Muscle layer of duodenum (tissue), 2 donors: ENCODE measurements around the gene TUBA4B.

Experiments
- H3K27ac ChIP-seq: one replicate; pipeline ENCODE4 v1.7.0; 2013; ENCODE audit warnings: mild to moderate bottlenecking, low read length
- H3K27me3 ChIP-seq: one replicate; pipeline ENCODE4 v1.7.0; 2013; ENCODE audit warnings: low read depth, mild to moderate bottlenecking, control low read depth, low read length
- H3K36me3 ChIP-seq, 2 donors: one replicate each; pipeline ENCODE4 v1.7.0; 2013; ENCODE audit warnings: low read length in 2 of 2, control low read depth in 1 of 2, mild to moderate bottlenecking in 1 of 2; ENCODE audit not compliant: insufficient read depth in 2 of 2, control insufficient read depth in 1 of 2
- H3K4me1 ChIP-seq, 2 donors: one replicate each; pipeline ENCODE4 v1.7.0; 2013; ENCODE audit warnings: low read length in 2 of 2, mild to moderate bottlenecking in 2 of 2, control low read depth in 1 of 2, moderate library complexity in 1 of 2; ENCODE audit not compliant: insufficient read depth in 2 of 2, control insufficient read depth in 1 of 2
- H3K4me3 ChIP-seq, 2 donors: one replicate each; pipeline ENCODE4 v1.7.0; 2013; ENCODE audit warnings: low read length in 2 of 2, low read depth in 1 of 2, mild to moderate bottlenecking in 1 of 2
- H3K9me3 ChIP-seq, 2 donors: one replicate each; pipeline ENCODE4 v1.7.0; 2013; ENCODE audit warnings: low read length in 2 of 2, control low read depth in 1 of 2, mild to moderate bottlenecking in 1 of 2; ENCODE audit not compliant: control insufficient read depth in 1 of 2
- donor health status: healthy.

The TUBA4B gene

GRCh38 chr2:219210886-219211362 lies 42.1 kb upstream of the TUBA4B start:
- H3K9me3 ChIP-seq = no peaks in the 10 kb centered on the region
- H3K4me1 ChIP-seq = peaks cover 12 to 15% of the 10 kb centered on the region in 2 donors
- H3K27me3 ChIP-seq = no peaks in the 10 kb centered on the region
- H3K36me3 ChIP-seq = peaks cover 15 to 68% of the 10 kb centered on the region in 2 donors
- no peak overlapping the region for H3K27ac ChIP-seq
- H3K4me3 ChIP-seq = no peak overlapping the region

GRCh38 chr2:219213026-219213415 lies 40.0 kb upstream of the TUBA4B start:
- Histone ChIP-seq H3K27me3 (no peaks in the 10 kb centered on the region), H3K4me1 (peaks cover 3 to 18% of the 10 kb centered on the region in 2 donors), H3K9me3 (no peaks in the 10 kb centered on the region), H3K36me3 (peaks cover 20 to 77% of the 10 kb centered on the region in 2 donors), H3K4me3 (no peak overlapping the region), H3K27ac (no peak overlapping the region)

GRCh38 chr2:219213486-219214071 lies 39.5 kb upstream of the TUBA4B start:
- no peak overlapping the region for H3K27ac ChIP-seq
- no peak overlapping the region for H3K4me3 ChIP-seq

GRCh38 chr2:219214141-219214540 lies 38.9 kb upstream of the TUBA4B start:
- H3K27me3 ChIP-seq = no peaks in the 10 kb centered on the region
- H3K9me3 ChIP-seq = no peaks in the 10 kb centered on the region
- H3K4me1 ChIP-seq = peaks cover 1 to 22% of the 10 kb centered on the region in 2 donors
- H3K27ac ChIP-seq = no peak overlapping the region
- peaks cover 15 to 72% of the 10 kb centered on the region in 2 donors for H3K36me3 ChIP-seq
- H3K4me3 ChIP-seq = no peak overlapping the region

More at GRCh38 chr2:219213486-219214071, 39.5 kb upstream of the TUBA4B start:
- Histone ChIP-seq H3K4me1 (peaks cover 0 to 19% of the 10 kb centered on the region in 2 donors), H3K9me3 (no peaks in the 10 kb centered on the region), H3K36me3 (peaks cover 20 to 77% of the 10 kb centered on the region in 2 donors), H3K27me3 (no peaks in the 10 kb centered on the region)

GRCh38 chr2:219214786-219215185 lies 38.3 kb upstream of the TUBA4B start:
- Histone ChIP-seq H3K4me3 (no peak overlapping the region), H3K27me3 (no peaks in the 10 kb centered on the region), H3K27ac (no peak overlapping the region), H3K36me3 (peaks cover 13 to 68% of the 10 kb centered on the region in 2 donors), H3K9me3 (no peaks in the 10 kb centered on the region), H3K4me1 (peaks cover 7 to 29% of the 10 kb centered on the region in 2 donors)

- Histone ChIP-seq H3K27ac (no peak overlapping the region), H3K36me3 (peaks cover 18 to 68% of the 10 kb centered on the region in 2 donors)
Observed at GRCh38 chr2:219215871-219216534, 37.0 kb upstream of the TUBA4B start.

GRCh38 chr2:219216535-219216915 lies 36.5 kb upstream of the TUBA4B start:
- Histone ChIP-seq H3K4me3 (no peak overlapping the region), H3K27me3 (no peaks in the 10 kb centered on the region), H3K36me3 (peaks cover 23 to 71% of the 10 kb centered on the region in 2 donors), H3K4me1 (peaks cover 7 to 35% of the 10 kb centered on the region in 2 donors), H3K27ac (no peak overlapping the region), H3K9me3 (no peaks in the 10 kb centered on the region)

More at GRCh38 chr2:219215871-219216534, 37.0 kb upstream of the TUBA4B start:
- Histone ChIP-seq H3K9me3 (no peaks in the 10 kb centered on the region), H3K4me3 (no peak overlapping the region), H3K4me1 (peaks cover 7 to 35% of the 10 kb centered on the region in 2 donors), H3K27me3 (no peaks in the 10 kb centered on the region)

GRCh38 chr2:219218217-219218731 lies 34.8 kb upstream of the TUBA4B start:
- H3K9me3 ChIP-seq = no peaks in the 10 kb centered on the region
- H3K4me3 ChIP-seq = peak overlapping the region; percentile 60 to 75
- peaks cover 39 to 75% of the 10 kb centered on the region in 2 donors for H3K36me3 ChIP-seq
- peak overlapping the region; percentile 69 for H3K27ac ChIP-seq
- H3K4me1 ChIP-seq = peaks cover 7 to 35% of the 10 kb centered on the region in 2 donors
- no peaks in the 10 kb centered on the region for H3K27me3 ChIP-seq

GRCh38 chr2:219218732-219219701 lies 34.0 kb upstream of the TUBA4B start, which contains the start of gene ABCB6:
ABCB6 (minus strand) TSS chr2:219218958; CDS start chr2:219218673, 285 bp downstream.
- no peaks in the 10 kb centered on the region for H3K27me3 ChIP-seq
- H3K27ac ChIP-seq = peak within 1 kb of the TSS; percentile 69
- peaks cover 42 to 75% of the 10 kb centered on the region in 2 donors for H3K36me3 ChIP-seq
- H3K9me3 ChIP-seq = no peaks in the 10 kb centered on the region
- H3K4me1 ChIP-seq = peaks cover 7 to 35% of the 10 kb centered on the region in 2 donors
- H3K4me3 ChIP-seq = peak within 1 kb of the TSS; percentile 60 to 75

- Histone ChIP-seq H3K4me3 (peak overlapping the region in 1 of 2 donors; percentile 75), H3K4me1 (peaks cover 7 to 35% of the 10 kb centered on the region in 2 donors), H3K27me3 (no peaks in the 10 kb centered on the region), H3K36me3 (peaks cover 47 to 76% of the 10 kb centered on the region in 2 donors), H3K27ac (peak overlapping the region; percentile 69), H3K9me3 (no peaks in the 10 kb centered on the region)
Observed at GRCh38 chr2:219219784-219220532, 33.1 kb upstream of the TUBA4B start.
